ENCODE measurements around the gene CRIP2. TPM values are rescaled to one million over a fixed set of nuclear protein-coding genes. Genes with fewer than 3 reads are reported as not detected.

The CRIP2 gene, protein sequence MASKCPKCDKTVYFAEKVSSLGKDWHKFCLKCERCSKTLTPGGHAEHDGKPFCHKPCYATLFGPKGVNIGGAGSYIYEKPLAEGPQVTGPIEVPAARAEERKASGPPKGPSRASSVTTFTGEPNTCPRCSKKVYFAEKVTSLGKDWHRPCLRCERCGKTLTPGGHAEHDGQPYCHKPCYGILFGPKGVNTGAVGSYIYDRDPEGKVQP
- total RNA-seq (2021; fragmentation: NEBNext Ultra II Directional; extraction: Animal tissue kit (Norgen Biotek cat#: 25700)), result 10 to 100 TPM in 4 of 6 experiments, 1 to 10 TPM in 2; 6.9 to 22.4 (median 21.0) TPM
- long read RNA-seq, transcript CRIP2-201 (8 exons, 1,857 nt), result major isoform, 13 of 14 reads
- long read RNA-seq, partial matches to known transcripts, result 1 of 14 reads
- long read RNA-seq, other reads (novel, unspliced or antisense), result 0 of 14 reads

DNA sequence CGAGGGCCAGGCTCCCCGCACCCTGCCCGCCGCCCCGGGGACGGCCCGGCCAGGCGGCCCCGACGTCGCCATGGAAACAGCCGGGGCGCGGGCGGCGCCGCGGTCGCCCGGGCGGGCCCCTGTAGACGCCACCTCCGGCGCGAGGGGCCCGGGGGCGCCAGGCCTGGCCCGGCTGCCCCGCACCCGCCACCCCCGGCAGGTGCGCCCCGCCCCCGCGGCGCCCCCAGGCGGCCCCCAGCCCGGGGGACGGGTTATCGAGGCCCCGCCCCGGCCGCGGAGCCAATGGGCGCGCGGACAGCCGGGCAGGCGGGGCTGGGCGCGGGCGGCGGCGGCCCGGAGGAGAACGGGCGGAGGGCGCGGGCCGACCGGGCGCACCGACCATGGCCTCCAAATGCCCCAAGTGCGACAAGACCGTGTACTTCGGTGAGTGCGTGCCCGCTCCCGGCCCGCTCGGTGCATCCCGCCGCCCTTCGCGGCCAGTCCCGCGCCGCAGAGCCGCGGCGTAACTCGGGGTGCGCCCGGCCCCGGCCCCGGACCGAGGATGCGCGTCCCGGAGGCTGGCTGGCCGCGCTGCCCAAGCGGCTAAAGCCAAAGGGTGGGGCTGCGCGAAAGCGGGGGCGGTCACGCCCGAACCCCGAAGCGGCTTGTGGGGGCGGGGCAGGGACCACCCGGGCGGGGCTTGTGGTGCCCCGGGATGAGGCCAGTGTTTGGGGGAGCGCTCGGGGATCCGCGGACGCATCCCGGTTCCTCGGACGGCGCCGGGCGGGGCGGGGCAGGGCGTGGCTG lies at the start of gene CRIP2:
TSS of gene CRIP2 (plus strand) at position 339 of the 786 bp plus-strand sequence. CDS start at position 381, 42 bp downstream.
- no peak for DNase-seq
- Mint-ChIP-seq H3K27ac (no peak within 1 kb of the TSS; the same call in 1 of the 2 replicates), H3K9me3 (peaks cover 4% of the 10 kb centered on the region; the same call in 1 of the 2 replicates), H3K4me1 (ENCODE audit: low read depth) (no peaks in the 10 kb centered on the region), H3K4me3 (peak within 1 kb of the TSS; percentile 64), H3K27me3 (ENCODE audit: insufficient read depth) (peaks cover 5% of the 10 kb centered on the region), H3K36me3 (ENCODE audit: low read depth) (no peaks in the 10 kb centered on the region)
- TF ChIP-seq, protein P1, sequence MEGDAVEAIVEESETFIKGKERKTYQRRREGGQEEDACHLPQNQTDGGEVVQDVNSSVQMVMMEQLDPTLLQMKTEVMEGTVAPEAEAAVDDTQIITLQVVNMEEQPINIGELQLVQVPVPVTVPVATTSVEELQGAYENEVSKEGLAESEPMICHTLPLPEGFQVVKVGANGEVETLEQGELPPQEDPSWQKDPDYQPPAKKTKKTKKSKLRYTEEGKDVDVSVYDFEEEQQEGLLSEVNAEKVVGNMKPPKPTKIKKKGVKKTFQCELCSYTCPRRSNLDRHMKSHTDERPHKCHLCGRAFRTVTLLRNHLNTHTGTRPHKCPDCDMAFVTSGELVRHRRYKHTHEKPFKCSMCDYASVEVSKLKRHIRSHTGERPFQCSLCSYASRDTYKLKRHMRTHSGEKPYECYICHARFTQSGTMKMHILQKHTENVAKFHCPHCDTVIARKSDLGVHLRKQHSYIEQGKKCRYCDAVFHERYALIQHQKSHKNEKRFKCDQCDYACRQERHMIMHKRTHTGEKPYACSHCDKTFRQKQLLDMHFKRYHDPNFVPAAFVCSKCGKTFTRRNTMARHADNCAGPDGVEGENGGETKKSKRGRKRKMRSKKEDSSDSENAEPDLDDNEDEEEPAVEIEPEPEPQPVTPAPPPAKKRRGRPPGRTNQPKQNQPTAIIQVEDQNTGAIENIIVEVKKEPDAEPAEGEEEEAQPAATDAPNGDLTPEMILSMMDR (IDR thresholded peaks at IDR 0.05), result no peak

DNA sequence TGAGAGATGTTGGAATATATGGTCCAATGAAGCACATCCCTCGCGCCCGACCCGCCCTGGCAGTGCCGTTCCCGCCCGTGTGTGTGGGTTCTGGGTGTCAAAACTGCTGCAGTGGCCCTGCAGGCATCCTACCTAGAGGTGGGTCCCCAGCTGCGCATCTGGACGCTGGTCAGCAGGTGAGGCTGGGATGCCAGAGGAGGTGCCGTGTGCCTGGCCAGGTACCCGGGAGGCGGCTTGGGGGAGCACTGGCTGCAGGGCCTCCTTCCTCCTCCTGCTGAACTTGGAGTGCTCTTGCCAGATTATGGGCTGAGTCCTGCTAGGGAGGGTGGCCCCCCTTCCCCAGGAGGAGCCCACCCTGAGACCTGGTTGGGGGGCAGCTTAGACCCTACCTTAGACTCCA lies 49.8 kb upstream of the CRIP2 start:
- Mint-ChIP-seq H3K27ac (no peak overlapping the region), H3K36me3 (ENCODE audit: low read depth) (peaks cover 11% of the 10 kb centered on the region), H3K4me3 (no peak overlapping the region), H3K9me3 (0 out of 2 replicates have a peak, but pooled peaks cover 4% of the 10 kb centered on the region), H3K4me1 (ENCODE audit: low read depth) (peaks cover 16% of the 10 kb centered on the region), H3K27me3 (ENCODE audit: insufficient read depth) (no peaks in the 10 kb centered on the region)
- TF ChIP-seq, protein P1 (IDR thresholded peaks at IDR 0.05), result no peak
- DNase-seq, result no peak

DNA sequence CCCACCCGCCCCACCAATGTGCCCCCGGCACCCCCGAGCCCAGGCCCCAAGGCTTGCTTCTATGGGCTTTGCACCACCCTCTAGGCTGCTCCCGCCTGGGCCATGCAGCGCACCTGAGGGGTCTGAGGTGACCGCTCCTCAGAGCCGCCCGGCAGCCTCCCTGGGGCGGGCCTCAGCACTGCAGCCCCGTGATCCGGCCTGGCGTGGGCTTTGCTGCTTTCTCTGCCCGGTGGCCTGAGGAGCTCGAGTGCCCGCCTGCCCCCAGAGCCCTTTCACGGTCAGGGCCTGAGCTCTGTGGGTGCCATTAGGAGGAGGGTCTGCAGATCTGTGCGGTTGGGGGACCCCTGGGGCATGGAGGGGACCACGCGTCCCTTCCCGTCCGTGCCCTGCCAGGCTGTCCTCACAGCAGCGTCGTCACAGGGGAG lies 48.8 kb upstream of the CRIP2 start:
- TF ChIP-seq, protein P1 (IDR thresholded peaks at IDR 0.05), result no peak
- H3K36me3 Mint-ChIP-seq (ENCODE audit: low read depth), result peaks cover 18% of the 10 kb centered on the region
- no peaks in the 10 kb centered on the region for H3K27me3 Mint-ChIP-seq (ENCODE audit: insufficient read depth)
- H3K9me3 Mint-ChIP-seq, result 0 out of 2 replicates have a peak, but pooled peaks cover 4% of the 10 kb centered on the region
- DNase-seq, result no peak
- H3K4me3 Mint-ChIP-seq, result no peak overlapping the region
- no peak overlapping the region for H3K27ac Mint-ChIP-seq
- H3K4me1 Mint-ChIP-seq (ENCODE audit: low read depth), result peaks cover 26% of the 10 kb centered on the region

DNA sequence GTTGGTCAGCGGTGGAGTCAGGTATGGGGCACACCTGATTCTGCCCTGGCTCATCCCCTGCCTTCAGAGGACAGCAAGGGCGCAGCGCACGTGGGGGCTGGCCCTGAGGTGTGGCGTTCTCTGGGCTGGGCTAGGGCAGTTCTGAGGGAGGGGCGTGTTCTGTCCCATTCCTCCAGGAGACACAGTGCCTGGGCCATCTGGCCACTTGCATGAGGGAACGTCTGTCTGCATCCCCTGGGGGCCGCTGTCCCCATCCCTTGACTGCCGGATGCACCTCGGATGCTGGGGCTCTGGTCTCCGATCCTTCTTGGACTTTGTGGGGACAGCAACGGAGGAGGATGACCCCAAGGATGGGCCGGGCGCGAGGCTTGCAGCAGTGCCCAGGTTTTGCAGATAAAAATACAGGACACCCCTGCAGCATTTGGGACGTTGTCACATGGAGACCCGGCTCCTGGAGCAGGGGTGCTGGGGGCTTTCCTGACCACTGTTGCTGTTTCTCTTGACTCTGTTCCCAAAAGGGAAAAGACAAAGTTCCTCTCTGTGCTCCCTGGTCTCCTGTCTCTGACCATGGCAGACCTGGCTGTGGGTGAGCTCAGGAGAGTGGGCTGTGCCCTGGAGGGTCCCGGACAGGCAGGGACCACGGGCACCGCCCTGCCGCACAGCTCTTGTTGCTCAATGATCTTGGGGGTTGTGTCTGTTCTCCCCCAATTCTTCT lies 48.0 kb upstream of the CRIP2 start:
- TF ChIP-seq, protein P1 (IDR thresholded peaks at IDR 0.05), result no peak
- H3K4me1 Mint-ChIP-seq (ENCODE audit: low read depth), result peaks cover 28% of the 10 kb centered on the region
- no peak overlapping the region for H3K27ac Mint-ChIP-seq
- H3K9me3 Mint-ChIP-seq, result 0 out of 2 replicates have a peak, but pooled peaks cover 4% of the 10 kb centered on the region
- DNase-seq, result no peak
- no peaks in the 10 kb centered on the region for H3K27me3 Mint-ChIP-seq (ENCODE audit: insufficient read depth)
- no peak overlapping the region for H3K4me3 Mint-ChIP-seq
- peaks cover 20% of the 10 kb centered on the region for H3K36me3 Mint-ChIP-seq (ENCODE audit: low read depth)

DNA sequence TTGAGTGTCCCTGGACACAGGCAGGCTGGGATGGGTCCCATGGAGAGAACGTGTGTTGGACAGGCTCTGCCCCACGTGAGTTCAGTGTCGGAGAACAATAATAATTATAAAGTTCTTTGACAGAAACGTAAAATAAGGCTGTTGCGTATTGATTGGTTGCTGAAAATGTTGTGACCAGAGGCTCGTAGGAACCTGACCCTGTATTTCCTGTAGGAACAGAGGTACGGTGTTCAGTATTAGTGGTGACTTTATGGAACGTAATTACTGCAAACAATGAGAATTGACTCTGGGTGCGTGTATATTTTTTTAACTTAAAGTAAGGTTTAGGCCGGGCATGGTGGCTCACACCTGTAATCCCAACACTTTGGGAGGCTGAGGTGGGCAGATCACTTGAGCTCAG lies 47.2 kb upstream of the CRIP2 start:
- TF ChIP-seq, protein P1 (IDR thresholded peaks at IDR 0.05), result no peak
- H3K27me3 Mint-ChIP-seq (ENCODE audit: insufficient read depth), result no peaks in the 10 kb centered on the region
- peaks cover 19% of the 10 kb centered on the region for H3K4me1 Mint-ChIP-seq (ENCODE audit: low read depth)
- DNase-seq, result no peak
- peaks cover 20% of the 10 kb centered on the region for H3K36me3 Mint-ChIP-seq (ENCODE audit: low read depth)
- H3K9me3 Mint-ChIP-seq, result 0 out of 2 replicates have a peak, but pooled peaks cover 4% of the 10 kb centered on the region
- H3K27ac Mint-ChIP-seq, result no peak overlapping the region
- no peak overlapping the region for H3K4me3 Mint-ChIP-seq

All from HFFc6 (cell line).